Esophagus muscularis mucosa (tissue), 4 donors: ENCODE results near the gene AMER3. TPM values are rescaled to one million over a fixed set of nuclear protein-coding genes. Genes with fewer than 3 reads are reported as not detected.

Experiments
- DNase-seq: peaks from one replicate; pipeline ENCODE4 v3.0.0-alpha.2; 2017; ENCODE audit errors: extremely low spot score
- H3K27ac ChIP-seq, 4 donors: fragments of 200-600 bp; sonication (generic); replicated peaks in 1 of 4; 1 replicate in 3 of 4; 2 replicates in 1 of 4; pipeline ENCODE4 v1.5.1; 2016 to 2019; ENCODE audit warnings: mild to moderate bottlenecking in 1 of 4
- H3K27me3 ChIP-seq, 4 donors: fragments of 200-600 bp; sonication (generic); one replicate each; pipeline versions ENCODE4 v1.5.1 to v1.6.0; 2016 to 2019
- H3K36me3 ChIP-seq, 4 donors: fragments of 200-600 bp; sonication (generic); one replicate each; pipeline ENCODE4 v1.5.1; 2016 to 2019
- H3K4me1 ChIP-seq, 4 donors: fragments of 200-600 bp; sonication (generic); one replicate each; pipeline ENCODE4 v1.5.1; 2016 to 2019
- H3K4me3 ChIP-seq, 4 donors: fragments of 200-600 bp; sonication (generic); 1 replicate in 2 of 4; 2 replicates in 2 of 4; pipeline ENCODE4 v1.5.1; 2016 to 2019; ENCODE audit warnings: mild to moderate bottlenecking in 4 of 4, moderate library complexity in 1 of 4
- H3K9me3 ChIP-seq, 4 donors: fragments of 200-600 bp; sonication (generic); 1 replicate in 3 of 4; 2 replicates in 1 of 4; pipeline ENCODE4 v1.5.1; 2016 to 2019
- EP300 ChIP-seq: sonication (generic); formaldehyde crosslinking; IDR thresholded peaks from one replicate; pipeline ENCODE4 v1.6.1; 2017; ENCODE audit warnings: antibody characterized with exemption
- POLR2A ChIP-seq: fragments of 450-650 bp; IDR thresholded peaks from one replicate; pipeline ENCODE4 v1.6.1; 2017; ENCODE audit warnings: antibody characterized with exemption, moderate library complexity, mild to moderate bottlenecking, low read depth
- POLR2AphosphoS5 ChIP-seq, 2 donors: sonication (generic); formaldehyde crosslinking; IDR thresholded peaks; one replicate each; pipeline ENCODE4 v1.6.1; 2017; ENCODE audit warnings: antibody characterized with exemption in 2 of 2
- WGBS: methylation state at CpG from one replicate; pipeline ENCODE4 v1.1.5; 2018; 5-methylcytosine and 5-hydroxymethylcytosine counted together
- intact Hi-C: fragments of 100-400 bp; cut with DNase I; formaldehyde crosslinking; loops from one replicate; pipeline ENCODE4 v1.15.1; 2023
- total RNA-seq, 4 donors: library from RNA; depleted of rRNA; stranded (reverse); fragments of >200 nt; gene quantifications; one replicate each; pipeline versions ENCODE4 v1.1.0 to v1.2.1, GENCODE V29; 2016
- TF ChIP-seq, protein P1 (sequence below), 3 experiments: fragments of 200-600 bp in 2 of 3; fragments of 450-650 bp in 1 of 3; sonication (generic) in 2 of 3; IDR thresholded peaks; one replicate each; pipeline ENCODE4 v1.5.1; 2017 to 2019; ENCODE audit warnings: antibody characterized with exemption in 3 of 3, mild to moderate bottlenecking in 2 of 3, moderate library complexity in 1 of 3

Gene AMER3
- total RNA-seq, 4 donors from 2014 or later, result 0.06 TPM; not detected in 3

- Histone ChIP-seq H3K9me3 (no peaks in the 10 kb centered on the region), H3K4me1 (no peaks in the 10 kb centered on the region), H3K27me3 (peaks cover 0 to 64% (median 0%) of the 10 kb centered on the region in 4 donors), H3K27ac (no peak overlapping the region), H3K36me3 (no peaks in the 10 kb centered on the region), H3K4me3 (no peak overlapping the region)
- intact Hi-C loops, result no loop called here
- DNase-seq, result no peak
- 70% methylated on average over 10 of the region's 12 CpGs for WGBS
- TF ChIP-seq POLR2A (no peak), POLR2AphosphoS5 (IDR thresholded peaks at IDR 0.05) (no peak), EP300 (no peak)
- TF ChIP-seq, protein P1, sequence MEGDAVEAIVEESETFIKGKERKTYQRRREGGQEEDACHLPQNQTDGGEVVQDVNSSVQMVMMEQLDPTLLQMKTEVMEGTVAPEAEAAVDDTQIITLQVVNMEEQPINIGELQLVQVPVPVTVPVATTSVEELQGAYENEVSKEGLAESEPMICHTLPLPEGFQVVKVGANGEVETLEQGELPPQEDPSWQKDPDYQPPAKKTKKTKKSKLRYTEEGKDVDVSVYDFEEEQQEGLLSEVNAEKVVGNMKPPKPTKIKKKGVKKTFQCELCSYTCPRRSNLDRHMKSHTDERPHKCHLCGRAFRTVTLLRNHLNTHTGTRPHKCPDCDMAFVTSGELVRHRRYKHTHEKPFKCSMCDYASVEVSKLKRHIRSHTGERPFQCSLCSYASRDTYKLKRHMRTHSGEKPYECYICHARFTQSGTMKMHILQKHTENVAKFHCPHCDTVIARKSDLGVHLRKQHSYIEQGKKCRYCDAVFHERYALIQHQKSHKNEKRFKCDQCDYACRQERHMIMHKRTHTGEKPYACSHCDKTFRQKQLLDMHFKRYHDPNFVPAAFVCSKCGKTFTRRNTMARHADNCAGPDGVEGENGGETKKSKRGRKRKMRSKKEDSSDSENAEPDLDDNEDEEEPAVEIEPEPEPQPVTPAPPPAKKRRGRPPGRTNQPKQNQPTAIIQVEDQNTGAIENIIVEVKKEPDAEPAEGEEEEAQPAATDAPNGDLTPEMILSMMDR (IDR thresholded peaks at IDR 0.05), result no peak
Measured at GRCh38 chr2:130740671-130741070, 14.7 kb upstream of the AMER3 start.

- Histone ChIP-seq H3K27ac (no peak overlapping the region), H3K27me3 (peaks cover 0 to 44% (median 0%) of the 10 kb centered on the region in 4 donors), H3K9me3 (no peaks in the 10 kb centered on the region), H3K36me3 (no peaks in the 10 kb centered on the region), H3K4me1 (no peaks in the 10 kb centered on the region), H3K4me3 (no peak overlapping the region)
- TF ChIP-seq, protein P1 (IDR thresholded peaks at IDR 0.05), result no peak
- TF ChIP-seq EP300, result no peak
- no peak for TF ChIP-seq POLR2A
- TF ChIP-seq POLR2AphosphoS5 (IDR thresholded peaks at IDR 0.05), result no peak
- intact Hi-C loops, result no loop called here
- 74% methylated on average over 8 of the region's 8 CpGs for WGBS
- no peak for DNase-seq
Measured at GRCh38 chr2:130743278-130743677, 12.1 kb upstream of the AMER3 start.

DNA sequence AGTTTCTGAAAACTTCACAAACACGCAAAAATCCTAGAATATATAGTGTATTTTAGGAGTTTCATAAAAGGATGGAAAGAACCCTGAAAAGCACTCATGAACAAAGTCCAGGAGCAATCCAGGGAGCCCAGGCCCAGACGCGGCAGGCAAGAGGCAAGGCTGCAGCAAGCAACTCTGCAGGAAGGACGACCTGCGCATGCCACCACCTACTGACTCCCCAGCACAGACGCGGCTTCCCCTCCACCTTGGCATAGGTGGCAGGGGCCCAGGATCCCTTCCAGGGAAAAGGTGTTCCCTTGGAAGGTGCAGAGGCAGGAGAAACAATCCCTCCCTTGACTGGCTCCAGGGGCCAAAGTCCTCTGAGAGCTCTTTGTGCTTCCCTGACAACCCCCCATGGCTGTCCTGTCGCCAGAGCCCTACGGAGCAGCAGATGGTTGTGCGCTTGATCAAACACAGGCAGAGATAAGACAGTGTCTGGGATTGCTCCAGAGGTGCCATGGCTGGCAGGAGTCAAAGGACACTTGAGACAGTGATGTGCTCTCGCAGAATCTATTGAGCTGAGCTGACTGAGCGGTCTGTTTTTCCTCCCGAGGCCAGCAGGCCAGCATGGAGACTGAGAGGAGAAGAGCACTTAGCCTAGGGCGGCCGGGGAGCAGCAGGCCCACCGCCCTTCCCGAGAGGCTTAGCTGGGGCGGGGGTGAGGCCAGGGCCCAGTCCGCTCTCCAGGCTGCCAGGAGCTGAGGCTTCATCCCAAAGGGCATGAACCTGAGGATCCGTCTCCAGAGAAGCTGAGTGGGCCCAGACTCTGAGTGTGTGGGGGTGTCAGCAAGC is 10.8 kb upstream of the AMER3 start:
- Histone ChIP-seq H3K36me3 (no peaks in the 10 kb centered on the region), H3K4me3 (no peak overlapping the region), H3K27me3 (peaks cover 0 to 33% (median 0%) of the 10 kb centered on the region in 4 donors), H3K9me3 (no peaks in the 10 kb centered on the region), H3K4me1 (no peaks in the 10 kb centered on the region), H3K27ac (no peak overlapping the region)
- WGBS, result 41% methylated on average over 13 of the region's 20 CpGs
- no peak for DNase-seq
- no peak for TF ChIP-seq EP300
- TF ChIP-seq, protein P1 (IDR thresholded peaks at IDR 0.05), result no peak
- no peak for TF ChIP-seq POLR2A
- TF ChIP-seq POLR2AphosphoS5 (IDR thresholded peaks at IDR 0.05), result no peak
- intact Hi-C loops, result no loop called here

DNA sequence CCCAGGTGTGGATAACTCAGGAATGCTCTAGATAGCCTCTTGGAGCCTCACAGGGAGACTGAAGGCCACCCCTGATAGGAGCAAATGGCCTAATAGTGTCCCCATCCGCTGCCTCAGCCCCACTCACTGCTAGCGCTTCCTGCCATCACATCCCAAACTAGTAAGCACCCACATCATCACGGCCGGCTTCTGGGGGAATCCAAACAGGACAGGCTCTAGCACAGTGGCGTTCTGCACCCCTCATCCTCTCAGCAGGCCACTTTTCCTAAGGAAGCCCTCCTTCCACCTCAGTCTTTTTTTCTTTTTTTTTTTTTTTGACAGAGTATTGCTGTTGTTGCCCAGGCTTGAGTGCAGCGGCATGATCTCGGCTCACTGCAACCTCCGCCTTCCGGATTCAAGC is 6.3 kb upstream of the AMER3 start:
- WGBS, result 82% methylated on average over 9 of the region's 9 CpGs
- TF ChIP-seq POLR2A, result no peak
- no peak for TF ChIP-seq POLR2AphosphoS5 (IDR thresholded peaks at IDR 0.05)
- no peak for TF ChIP-seq EP300
- TF ChIP-seq, protein P1 (IDR thresholded peaks at IDR 0.05), result no peak
- Histone ChIP-seq H3K27me3 (peaks cover 0 to 39% (median 0%) of the 10 kb centered on the region in 4 donors), H3K36me3 (no peaks in the 10 kb centered on the region), H3K4me3 (no peak overlapping the region), H3K27ac (no peak overlapping the region), H3K4me1 (no peaks in the 10 kb centered on the region), H3K9me3 (no peaks in the 10 kb centered on the region)
- no peak for DNase-seq
- intact Hi-C loops, result no loop called here
